Renal cortical epithelial cell (primary cell): ENCODE measurements around the gene ST8SIA6. TPM values are rescaled to one million over a fixed set of nuclear protein-coding genes. Genes with fewer than 3 reads are reported as not detected.
"Not testable (repeated sequence)": the region's sequence is repeated elsewhere in the genome, so short reads cannot be mapped to it uniquely, and the experiment has no call there.

ENCODE experiments used
- DNase-seq: peaks from one replicate; pipeline ENCODE4 v3.0.0-alpha.2; 2011; ENCODE audit warnings: low read depth
- total RNA-seq: library from RNA; depleted of rRNA; stranded (reverse); fragments of >200 nt; gene quantifications from 2 replicates; pipeline ENCODE4 v1.2.3, GENCODE V29; 2014

The ST8SIA6 gene
- total RNA-seq, 1 donor from 2014 or later: 0.20 TPM

- DNase-seq: no peak
These were observed 110.2 kb downstream of the ST8SIA6 start for GRCh38 chr10:17344206-17344605.

- no peak for DNase-seq
These were observed 111.3 kb downstream of the ST8SIA6 start for GRCh38 chr10:17343118-17343517.

- DNase-seq: no peak
These were observed 114.1 kb downstream of the ST8SIA6 start for GRCh38 chr10:17340144-17340829.

- peak; percentile 72 for DNase-seq
These were observed 119.3 kb downstream of the ST8SIA6 start for GRCh38 chr10:17335065-17335464.

- no peak for DNase-seq
These were observed 123.9 kb downstream of the ST8SIA6 start for GRCh38 chr10:17330501-17330900.

- DNase-seq: no peak
These were observed 128.0 kb downstream of the ST8SIA6 start for GRCh38 chr10:17326377-17326776.

- not testable (repeated sequence) for DNase-seq
These were observed 132.4 kb downstream of the ST8SIA6 start for GRCh38 chr10:17321957-17322356.

- DNase-seq: no peak
These were observed 137.8 kb downstream of the ST8SIA6 start for GRCh38 chr10:17316488-17317170.

- no peak for DNase-seq
These were observed 145.0 kb downstream of the ST8SIA6 start for GRCh38 chr10:17309435-17309834.

GRCh38 chr10:17307123-17307522 is 147.3 kb downstream of the ST8SIA6 start:
- DNase-seq: no peak

GRCh38 chr10:17292375-17292774 is 162.0 kb downstream of the ST8SIA6 start:
- no peak for DNase-seq

- DNase-seq: peak; percentile 9
These were observed 164.2 kb downstream of the ST8SIA6 start for GRCh38 chr10:17290226-17290625.

- no peak for DNase-seq
These were observed 164.6 kb downstream of the ST8SIA6 start for GRCh38 chr10:17289763-17290162.

GRCh38 chr10:17286562-17287550 is 167.5 kb downstream of the ST8SIA6 start:
- DNase-seq: no peak

- no peak for DNase-seq
These were observed 172.1 kb downstream of the ST8SIA6 start for GRCh38 chr10:17282311-17282710.

- DNase-seq: peak; percentile 85
These were observed 175.7 kb downstream of the ST8SIA6 start for GRCh38 chr10:17278607-17279240.

- DNase-seq: no peak
These were observed 177.5 kb downstream of the ST8SIA6 start for GRCh38 chr10:17276756-17277424.

- peak; percentile 94 for DNase-seq
These were observed 181.0 kb downstream of the ST8SIA6 start for GRCh38 chr10:17273403-17273802.

- no peak for DNase-seq
These were observed 181.7 kb downstream of the ST8SIA6 start for GRCh38 chr10:17272648-17273047.
